ENCODE data around the gene SLC22A31.

- TF ChIP-seq EZH2 (IDR thresholded peaks at IDR 0.05; ENCODE audit: borderline replicate concordance, low read depth, low read length, poor library complexity, severe bottlenecking) (no peak), CTCF (conservative IDR thresholded peaks at IDR 0.05; ENCODE audit: low read depth, low read length) (no peak)
Observed at GRCh38 chr16:89159066-89159849, 41.1 kb downstream of the SLC22A31 start.

Measured in A673 (cell line).